ENCODE data around the gene FGD2.

The FGD2 gene

GRCh38 chr6:37048403-37048850, 43.0 kb downstream of the FGD2 start:
- Histone ChIP-seq H2AFZ (ENCODE audit: low read length, unreplicated experiment) (no peak overlapping the region), H3K27me3 (ENCODE audit: insufficient read depth, low read length) (no peaks in the 10 kb centered on the region), H3K4me1 (ENCODE audit: control insufficient read depth, insufficient read depth, low read length, unreplicated experiment) (peaks cover 11% of the 10 kb centered on the region), H3K79me2 (ENCODE audit: control insufficient read depth, insufficient read depth, low read length, unreplicated experiment) (no peaks in the 10 kb centered on the region), H3K27ac (ENCODE audit: low read depth, low read length) (no peak overlapping the region), H3K4me3 (ENCODE audit: low read depth, low read length) (no peak overlapping the region), H3K36me3 (ENCODE audit: insufficient read depth, low read length) (no peaks in the 10 kb centered on the region)

- H2AFZ ChIP-seq (ENCODE audit: low read length, unreplicated experiment), result peak overlapping the region; percentile 62
- peak overlapping the region; percentile 66; the same call in 1 of the 2 replicates for H3K27ac ChIP-seq (ENCODE audit: low read depth, low read length)
- H3K79me2 ChIP-seq (ENCODE audit: control insufficient read depth, insufficient read depth, low read length, unreplicated experiment), result no peaks in the 10 kb centered on the region
- peaks cover 11% of the 10 kb centered on the region for H3K4me1 ChIP-seq (ENCODE audit: control insufficient read depth, insufficient read depth, low read length, unreplicated experiment)
- no peaks in the 10 kb centered on the region for H3K36me3 ChIP-seq (ENCODE audit: insufficient read depth, low read length)
- H3K27me3 ChIP-seq (ENCODE audit: insufficient read depth, low read length), result no peaks in the 10 kb centered on the region
- no peak overlapping the region for H3K4me3 ChIP-seq (ENCODE audit: low read depth, low read length)
Measured at GRCh38 chr6:37048851-37049757, 43.6 kb downstream of the FGD2 start.

GRCh38 chr6:37049758-37050044, 44.2 kb downstream of the FGD2 start:
- Histone ChIP-seq H3K27me3 (ENCODE audit: insufficient read depth, low read length) (no peaks in the 10 kb centered on the region), H3K36me3 (ENCODE audit: insufficient read depth, low read length) (no peaks in the 10 kb centered on the region), H2AFZ (ENCODE audit: low read length, unreplicated experiment) (no peak overlapping the region), H3K79me2 (ENCODE audit: control insufficient read depth, insufficient read depth, low read length, unreplicated experiment) (no peaks in the 10 kb centered on the region), H3K4me1 (ENCODE audit: control insufficient read depth, insufficient read depth, low read length, unreplicated experiment) (peaks cover 11% of the 10 kb centered on the region), H3K27ac (ENCODE audit: low read depth, low read length) (no peak overlapping the region), H3K4me3 (ENCODE audit: low read depth, low read length) (no peak overlapping the region)

- Histone ChIP-seq H2AFZ (ENCODE audit: low read length, unreplicated experiment) (no peak overlapping the region), H3K27ac (ENCODE audit: low read depth, low read length) (no peak overlapping the region), H3K79me2 (ENCODE audit: control insufficient read depth, insufficient read depth, low read length, unreplicated experiment) (no peaks in the 10 kb centered on the region), H3K36me3 (ENCODE audit: insufficient read depth, low read length) (no peaks in the 10 kb centered on the region), H3K4me3 (ENCODE audit: low read depth, low read length) (no peak overlapping the region), H3K27me3 (ENCODE audit: insufficient read depth, low read length) (no peaks in the 10 kb centered on the region), H3K4me1 (ENCODE audit: control insufficient read depth, insufficient read depth, low read length, unreplicated experiment) (peaks cover 11% of the 10 kb centered on the region)
Measured at GRCh38 chr6:37050045-37050853, 44.8 kb downstream of the FGD2 start.

- no peaks in the 10 kb centered on the region for H3K79me2 ChIP-seq (ENCODE audit: control insufficient read depth, insufficient read depth, low read length, unreplicated experiment)
- no peaks in the 10 kb centered on the region for H3K36me3 ChIP-seq (ENCODE audit: insufficient read depth, low read length)
- no peak overlapping the region for H2AFZ ChIP-seq (ENCODE audit: low read length, unreplicated experiment)
- H3K4me1 ChIP-seq (ENCODE audit: control insufficient read depth, insufficient read depth, low read length, unreplicated experiment), result peaks cover 11% of the 10 kb centered on the region
- H3K27ac ChIP-seq (ENCODE audit: low read depth, low read length), result no peak overlapping the region
- no peak overlapping the region for H3K4me3 ChIP-seq (ENCODE audit: low read depth, low read length)
- H3K27me3 ChIP-seq (ENCODE audit: insufficient read depth, low read length), result no peaks in the 10 kb centered on the region
Measured at GRCh38 chr6:37050854-37051137, 45.3 kb downstream of the FGD2 start.

- Histone ChIP-seq H3K36me3 (ENCODE audit: insufficient read depth, low read length) (no peaks in the 10 kb centered on the region), H3K27me3 (ENCODE audit: insufficient read depth, low read length) (no peaks in the 10 kb centered on the region), H3K4me1 (ENCODE audit: control insufficient read depth, insufficient read depth, low read length, unreplicated experiment) (peaks cover 11% of the 10 kb centered on the region), H3K79me2 (ENCODE audit: control insufficient read depth, insufficient read depth, low read length, unreplicated experiment) (no peaks in the 10 kb centered on the region), H3K4me3 (ENCODE audit: low read depth, low read length) (no peak overlapping the region), H2AFZ (ENCODE audit: low read length, unreplicated experiment) (no peak overlapping the region), H3K27ac (ENCODE audit: low read depth, low read length) (no peak overlapping the region)
Measured at GRCh38 chr6:37051138-37052026, 45.9 kb downstream of the FGD2 start.

- Histone ChIP-seq H2AFZ (ENCODE audit: low read length, unreplicated experiment) (no peak overlapping the region), H3K79me2 (ENCODE audit: control insufficient read depth, insufficient read depth, low read length, unreplicated experiment) (no peaks in the 10 kb centered on the region), H3K36me3 (ENCODE audit: insufficient read depth, low read length) (no peaks in the 10 kb centered on the region), H3K27ac (ENCODE audit: low read depth, low read length) (no peak overlapping the region), H3K4me1 (ENCODE audit: control insufficient read depth, insufficient read depth, low read length, unreplicated experiment) (peaks cover 15% of the 10 kb centered on the region), H3K4me3 (ENCODE audit: low read depth, low read length) (no peak overlapping the region), H3K27me3 (ENCODE audit: insufficient read depth, low read length) (no peaks in the 10 kb centered on the region)
Measured at GRCh38 chr6:37052027-37052628, 46.7 kb downstream of the FGD2 start.

GRCh38 chr6:37053683-37054082, 48.2 kb downstream of the FGD2 start:
- Histone ChIP-seq H3K36me3 (ENCODE audit: insufficient read depth, low read length) (no peaks in the 10 kb centered on the region), H3K4me3 (ENCODE audit: low read depth, low read length) (no peak overlapping the region), H3K4me1 (ENCODE audit: control insufficient read depth, insufficient read depth, low read length, unreplicated experiment) (peaks cover 16% of the 10 kb centered on the region), H2AFZ (ENCODE audit: low read length, unreplicated experiment) (no peak overlapping the region), H3K27me3 (ENCODE audit: insufficient read depth, low read length) (no peaks in the 10 kb centered on the region), H3K27ac (ENCODE audit: low read depth, low read length) (no peak overlapping the region), H3K79me2 (ENCODE audit: control insufficient read depth, insufficient read depth, low read length, unreplicated experiment) (no peaks in the 10 kb centered on the region)

- Histone ChIP-seq H2AFZ (ENCODE audit: low read length, unreplicated experiment) (no peak overlapping the region), H3K27me3 (ENCODE audit: insufficient read depth, low read length) (no peaks in the 10 kb centered on the region), H3K4me3 (ENCODE audit: low read depth, low read length) (no peak overlapping the region), H3K36me3 (ENCODE audit: insufficient read depth, low read length) (no peaks in the 10 kb centered on the region), H3K27ac (ENCODE audit: low read depth, low read length) (no peak overlapping the region), H3K79me2 (ENCODE audit: control insufficient read depth, insufficient read depth, low read length, unreplicated experiment) (no peaks in the 10 kb centered on the region), H3K4me1 (ENCODE audit: control insufficient read depth, insufficient read depth, low read length, unreplicated experiment) (peaks cover 14% of the 10 kb centered on the region)
Measured at GRCh38 chr6:37054171-37054570, 48.7 kb downstream of the FGD2 start.

GRCh38 chr6:37054580-37054979, 49.1 kb downstream of the FGD2 start:
- Histone ChIP-seq H3K27ac (ENCODE audit: low read depth, low read length) (no peak overlapping the region), H2AFZ (ENCODE audit: low read length, unreplicated experiment) (no peak overlapping the region), H3K79me2 (ENCODE audit: control insufficient read depth, insufficient read depth, low read length, unreplicated experiment) (no peaks in the 10 kb centered on the region), H3K36me3 (ENCODE audit: insufficient read depth, low read length) (no peaks in the 10 kb centered on the region), H3K27me3 (ENCODE audit: insufficient read depth, low read length) (no peaks in the 10 kb centered on the region), H3K4me1 (ENCODE audit: control insufficient read depth, insufficient read depth, low read length, unreplicated experiment) (peaks cover 14% of the 10 kb centered on the region), H3K4me3 (ENCODE audit: low read depth, low read length) (no peak overlapping the region)

Measured in ACC112 (cell line).